Right lung (tissue), 5 donors: Measurements from ENCODE around the gene CRY1. TPM values are rescaled to one million over a fixed set of nuclear protein-coding genes. Genes with fewer than 3 reads are reported as not detected.
"Not testable (repeated sequence)": the region's sequence is repeated elsewhere in the genome, so short reads cannot be mapped to it uniquely, and the experiment has no call there.

Experiments
- DNase-seq, 2 donors: peaks; one replicate each; pipeline ENCODE4 v3.0.0-alpha.2; 2013
- polyA plus RNA-seq, 5 donors: library from polyadenylated mRNA; unstranded; fragments of 120-200 nt; gene quantifications; one replicate each; pipeline versions ENCODE4 v1.2.1 to v1.2.3, GENCODE V29; 2013; ENCODE audit warnings: inconsistent platforms in 1 of 5, low replicate concordance in 1 of 5; ENCODE audit not compliant: insufficient read length in 5 of 5, insufficient read depth in 1 of 5

The CRY1 gene
- polyA plus RNA-seq, 5 donors, result 27.5 to 30.6 (median 28.0) TPM

DNA sequence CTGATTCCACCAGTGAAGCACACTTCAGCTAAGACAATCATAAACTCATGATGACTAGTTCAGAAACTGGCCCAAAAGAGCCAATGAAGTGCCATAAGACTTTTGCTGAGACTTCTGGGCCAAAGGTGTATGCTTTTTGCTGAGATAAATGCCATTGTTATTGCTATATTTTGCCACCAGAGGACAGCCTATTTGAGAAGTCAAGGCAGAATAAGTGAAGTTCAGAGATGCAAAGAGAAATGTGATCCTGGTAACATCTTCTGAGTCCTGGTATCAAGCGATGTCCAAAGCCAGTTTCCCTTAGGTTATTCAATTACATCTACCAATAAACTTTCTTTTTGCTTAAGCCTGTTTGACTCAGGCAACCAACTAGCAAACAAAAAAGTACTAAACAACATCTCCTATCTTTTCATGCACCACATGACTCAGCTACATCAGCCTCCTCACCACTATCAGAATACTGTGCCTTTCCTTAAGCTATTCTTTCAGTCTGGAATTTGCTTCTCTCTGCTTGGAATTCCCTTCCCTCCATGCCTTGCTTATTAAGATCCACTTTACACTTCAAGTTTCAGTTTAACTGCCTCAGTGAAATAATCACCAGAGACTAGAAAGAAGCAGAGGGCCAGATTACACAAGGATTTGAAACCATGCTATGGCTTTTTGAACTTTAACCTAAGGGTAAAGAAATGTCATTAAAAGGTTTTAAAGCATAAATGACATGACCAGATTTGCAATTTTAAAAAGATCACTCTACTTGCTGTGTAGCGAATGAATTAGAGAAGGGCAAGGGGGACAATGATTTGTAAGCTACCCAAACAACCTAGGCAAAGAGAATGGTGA is 14.0 kb downstream of the CRY1 start:
- DNase-seq, result no peak

DNA sequence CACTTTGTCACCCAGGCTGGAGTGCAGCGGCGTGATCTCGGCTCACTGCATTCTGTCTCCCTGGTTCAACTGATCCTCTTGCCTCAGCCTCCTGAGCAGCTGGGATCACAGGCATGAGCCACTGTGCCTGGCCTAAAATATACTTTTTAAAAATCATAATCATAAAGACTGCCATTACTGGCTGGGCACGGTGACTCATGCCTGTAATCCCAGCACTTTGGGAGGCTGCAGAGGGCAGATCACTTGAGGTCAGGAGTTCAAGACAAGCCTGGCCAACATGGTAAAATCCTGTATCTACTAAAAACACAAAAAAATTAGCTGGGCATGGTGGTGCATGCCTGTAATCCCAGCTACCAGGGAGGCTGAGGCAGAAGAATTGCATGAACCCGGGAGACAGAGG is 20.1 kb downstream of the CRY1 start:
- DNase-seq, result not testable (repeated sequence)

DNA sequence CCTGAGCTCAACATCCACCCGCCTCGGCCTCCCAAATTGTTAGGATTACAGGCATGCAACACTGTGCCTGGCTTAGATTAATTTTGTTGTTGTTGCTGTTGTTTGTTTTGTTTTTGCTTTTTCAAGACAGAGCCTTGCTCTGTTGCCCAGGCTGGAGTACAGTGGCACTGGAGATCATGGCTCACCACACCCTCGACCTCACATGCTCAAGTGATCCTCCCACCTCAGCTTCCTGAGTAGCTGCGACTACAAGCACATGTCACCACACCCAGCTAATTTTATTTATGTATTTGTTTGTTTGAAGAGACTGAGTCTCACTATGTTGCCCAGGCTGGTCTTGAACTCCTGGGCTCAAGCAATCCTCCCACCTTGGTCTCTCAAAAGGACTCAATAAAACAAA is 26.7 kb downstream of the CRY1 start:
- DNase-seq, result no peak

DNA sequence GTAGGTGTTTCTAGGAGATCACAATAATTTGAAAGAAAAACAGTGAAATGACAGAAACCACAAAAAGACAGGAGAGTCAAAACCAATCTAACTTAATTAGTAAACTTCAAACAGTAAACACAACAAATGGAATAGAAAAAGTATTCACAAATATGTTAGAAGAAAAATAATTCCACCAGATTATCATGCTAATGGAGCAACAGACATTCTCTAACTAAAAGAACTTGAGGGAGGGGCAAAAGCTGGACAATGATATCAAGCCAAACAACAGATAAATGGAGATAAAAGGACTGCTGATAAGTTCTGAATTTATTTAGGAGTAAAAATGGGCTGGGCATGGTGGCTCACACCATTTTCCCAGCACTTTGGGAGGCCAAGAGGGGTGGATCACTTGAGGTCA is 28.7 kb downstream of the CRY1 start:
- no peak for DNase-seq

GRCh38 chr12:107064243-107064642 is 29.1 kb downstream of the CRY1 start:
- DNase-seq, result no peak

DNA sequence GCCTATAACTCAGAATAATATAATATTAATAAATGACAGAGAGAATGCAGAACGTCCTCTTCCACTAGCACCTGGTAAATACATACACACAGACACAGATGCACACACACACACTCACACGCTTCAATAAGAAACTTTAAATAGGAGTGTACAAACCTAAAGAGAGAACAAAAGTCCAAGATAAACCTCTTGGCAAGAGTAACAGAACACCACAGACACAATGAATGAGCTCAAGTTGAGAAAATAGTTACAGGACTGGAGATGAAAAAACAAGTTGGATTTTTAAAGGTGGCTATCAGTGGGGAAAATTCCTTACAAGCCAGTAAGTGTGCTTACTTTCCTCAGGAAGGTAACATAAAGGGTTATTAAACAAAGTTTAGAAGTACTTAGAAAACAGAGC is 35.2 kb downstream of the CRY1 start:
- no peak for DNase-seq

DNA sequence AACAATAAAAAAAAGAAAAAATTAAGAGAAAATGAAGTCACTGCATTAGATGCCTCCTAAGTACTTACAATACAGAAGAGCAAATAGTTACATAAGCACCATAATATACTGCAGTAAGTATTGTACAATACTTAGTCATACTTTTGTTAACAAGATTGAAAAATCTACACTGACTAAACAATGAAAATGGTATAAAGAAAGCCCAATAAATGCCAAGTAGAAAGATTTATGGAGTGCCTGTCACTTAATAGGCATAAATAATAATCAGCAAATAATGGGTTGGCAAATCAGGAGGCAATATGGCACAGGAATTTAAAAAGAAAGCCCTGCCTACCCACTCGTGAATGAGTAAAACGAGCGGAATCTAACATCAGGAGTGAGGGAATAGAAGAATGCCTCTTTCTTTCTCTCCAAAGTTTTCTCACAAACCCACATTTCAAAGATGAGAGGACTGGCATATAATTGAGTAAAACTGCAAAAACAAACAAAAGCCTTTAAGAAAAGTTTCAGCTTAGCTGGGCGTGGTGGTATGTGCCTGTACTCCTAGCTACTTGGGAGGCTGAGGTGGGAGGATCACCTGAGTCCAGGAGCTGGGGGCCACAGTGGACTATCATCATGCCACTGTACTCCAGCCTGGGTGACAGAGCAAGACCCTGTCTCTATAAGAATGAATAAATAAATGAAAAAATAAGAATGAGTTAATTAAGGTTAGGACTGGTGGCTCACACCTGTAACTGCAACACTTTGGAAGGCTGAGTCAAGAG is 36.1 kb downstream of the CRY1 start:
- DNase-seq, result no peak

GRCh38 chr12:107053709-107054108 is 39.6 kb downstream of the CRY1 start:
- no peak for DNase-seq

DNA sequence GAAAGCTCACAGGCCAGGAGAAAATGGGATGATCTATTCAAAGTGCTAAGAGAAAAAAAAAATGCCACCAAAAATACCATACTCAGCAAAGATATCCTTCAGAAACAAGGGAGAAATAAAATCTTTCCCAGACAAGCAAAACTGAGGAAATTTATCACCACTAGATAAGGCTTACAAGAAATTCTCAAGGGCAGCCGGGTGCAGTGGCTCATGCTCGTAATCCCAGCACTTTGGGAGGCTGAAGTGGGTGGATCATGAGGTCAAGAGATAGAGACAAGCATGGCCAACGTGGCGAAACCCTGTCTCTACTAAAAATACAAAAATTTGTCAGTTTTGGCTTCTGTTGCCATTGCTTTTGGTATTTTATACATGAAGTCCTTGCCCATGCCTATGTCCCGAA is 48.2 kb downstream of the CRY1 start:
- DNase-seq, result no peak

GRCh38 chr12:107042801-107043200 is 50.5 kb downstream of the CRY1 start:
- DNase-seq, result no peak

GRCh38 chr12:107035733-107036132 is 57.6 kb downstream of the CRY1 start:
- no peak for DNase-seq

DNA sequence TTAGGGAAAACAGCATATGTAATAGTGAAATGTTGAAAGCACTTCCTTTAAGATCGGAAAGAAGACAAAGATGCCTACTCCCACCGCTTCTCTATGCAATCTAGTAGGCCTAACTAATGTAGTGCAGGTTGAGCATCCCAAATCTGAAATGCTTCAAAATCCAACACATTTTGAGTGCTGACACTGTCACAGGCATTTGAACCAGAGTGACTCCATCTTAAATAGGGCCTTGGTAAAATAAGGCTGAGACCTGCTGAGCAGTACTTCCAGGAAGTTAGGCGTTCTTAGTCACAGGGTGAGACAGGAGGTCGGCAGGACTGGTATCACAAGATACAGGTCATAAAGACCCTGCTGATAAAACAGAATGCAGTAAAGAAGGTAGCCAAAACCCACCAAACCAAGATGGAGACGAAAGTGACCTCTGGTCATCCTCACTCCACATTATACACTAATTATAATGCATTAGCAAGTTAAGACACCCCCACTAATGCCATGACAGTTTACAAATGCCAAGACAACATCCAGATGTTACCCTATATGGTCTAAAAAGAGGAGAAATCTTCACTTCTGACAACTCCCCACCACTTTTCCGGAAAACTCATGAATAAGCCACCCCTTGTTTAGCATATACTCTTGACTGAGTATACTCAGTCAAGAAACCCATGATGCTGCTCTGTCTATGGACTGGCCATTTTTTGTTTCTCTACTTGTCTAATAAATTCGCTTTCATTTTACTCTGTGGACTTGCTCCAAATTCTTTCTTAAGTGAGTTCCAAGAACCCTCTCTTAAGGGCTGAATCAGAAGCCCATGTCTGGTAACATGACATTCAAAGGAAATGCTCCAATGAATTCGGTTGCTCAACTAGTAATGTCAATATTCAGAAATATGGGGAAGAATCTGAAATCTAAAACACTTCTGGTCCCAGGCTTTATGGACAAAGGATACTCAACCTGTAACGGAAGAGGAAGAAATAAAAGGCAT is 59.3 kb downstream of the CRY1 start:
- DNase-seq, result no peak

GRCh38 chr12:107032266-107032665 is 61.1 kb downstream of the CRY1 start:
- DNase-seq, result no peak

DNA sequence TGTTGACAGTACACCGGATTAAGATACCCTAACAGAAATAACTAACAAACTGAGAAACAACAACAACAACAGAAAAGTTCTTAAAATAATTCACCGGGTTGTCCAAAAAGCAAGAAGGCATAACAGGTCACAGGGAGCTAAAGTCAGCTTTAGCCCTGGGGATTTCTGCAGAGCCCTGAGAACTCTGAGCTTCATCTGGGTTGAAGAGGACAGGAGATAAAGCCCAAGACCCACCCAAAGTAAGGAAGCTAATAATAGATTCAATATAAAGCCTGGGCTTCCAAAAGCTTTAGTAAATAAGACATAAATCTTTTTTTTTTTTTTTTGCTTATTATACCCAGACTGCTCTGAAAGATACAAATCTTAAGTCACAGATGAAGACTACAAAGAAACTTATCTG is 62.3 kb downstream of the CRY1 start:
- DNase-seq, result no peak

DNA sequence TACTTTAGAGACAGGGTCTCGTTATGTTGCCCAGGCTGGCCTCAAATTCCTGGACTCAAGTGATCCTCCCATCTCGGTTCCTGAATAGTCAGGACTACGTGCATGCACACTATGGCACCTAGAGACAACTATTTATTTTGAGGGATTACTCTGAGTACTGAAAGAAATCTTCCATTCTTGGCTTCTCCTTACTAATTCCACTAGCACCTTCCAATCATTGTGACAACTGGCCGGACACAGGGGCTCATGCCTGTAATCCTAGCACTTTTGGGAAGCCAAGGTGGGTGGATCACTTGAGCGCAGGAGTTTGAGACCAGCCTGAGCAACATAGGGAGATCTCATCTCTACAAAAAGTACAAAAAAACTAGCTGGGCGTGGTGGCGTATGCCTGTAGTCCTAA is 64.3 kb downstream of the CRY1 start:
- no peak for DNase-seq

DNA sequence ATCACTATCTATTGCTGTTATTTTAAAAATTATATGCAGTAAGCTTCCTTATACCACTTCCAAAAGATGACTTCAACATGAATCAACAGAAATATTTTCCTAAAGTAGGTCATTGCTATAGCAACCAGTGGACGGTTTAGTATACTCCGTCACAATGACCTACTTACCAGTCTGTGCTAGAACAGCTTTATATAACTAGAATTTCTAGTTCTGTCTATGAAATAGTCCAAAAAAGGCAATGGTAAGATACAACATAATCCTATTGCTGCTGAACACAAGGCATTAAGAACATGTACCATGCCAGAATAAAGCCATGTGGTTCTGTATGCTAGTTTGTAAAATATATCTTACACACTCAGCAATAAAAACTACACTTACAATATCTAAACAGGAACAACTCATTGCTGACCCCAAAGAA is 65.7 kb downstream of the CRY1 start:
- peak; percentile 88 to 91 for DNase-seq

GRCh38 chr12:107026806-107027635 is 66.3 kb downstream of the CRY1 start:
- no peak for DNase-seq

DNA sequence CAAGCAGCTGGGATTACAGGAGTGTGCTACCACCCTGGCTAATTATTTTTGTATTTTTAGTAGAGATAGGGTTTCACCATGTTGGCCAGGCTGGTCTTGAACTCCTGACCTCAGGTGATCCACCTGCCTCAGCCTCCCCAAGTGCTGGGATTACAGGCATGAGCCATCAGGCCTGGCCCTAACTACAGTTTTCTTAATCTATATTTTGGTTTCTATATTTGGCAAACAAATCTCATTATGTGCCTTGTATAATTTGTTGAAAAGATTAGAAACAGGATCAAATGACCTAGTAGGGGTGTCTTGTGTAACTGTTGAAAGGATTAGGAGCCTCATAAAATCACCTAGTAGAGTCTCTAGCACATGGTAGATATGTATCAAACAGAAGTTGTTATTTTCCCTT is 67.0 kb downstream of the CRY1 start:
- not testable (repeated sequence) for DNase-seq

DNA sequence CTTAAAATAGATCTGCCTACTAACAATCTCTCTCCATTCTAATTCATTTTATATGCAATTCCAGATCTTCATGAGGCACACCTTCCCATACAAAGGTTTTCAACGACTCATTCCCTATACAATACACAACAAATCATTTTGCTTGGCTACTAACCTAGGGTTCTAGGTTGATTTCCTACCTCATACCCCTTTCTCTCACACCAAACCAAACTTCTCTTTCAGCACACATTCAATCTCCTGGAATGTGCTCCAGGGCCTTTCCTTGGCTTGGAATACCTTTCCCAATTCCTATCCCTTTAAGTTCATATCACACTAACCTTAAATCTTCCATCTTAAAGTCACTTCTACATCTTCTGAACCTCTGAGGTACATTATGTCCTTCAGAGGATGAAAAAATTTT is 67.7 kb downstream of the CRY1 start:
- DNase-seq, result no peak

DNA sequence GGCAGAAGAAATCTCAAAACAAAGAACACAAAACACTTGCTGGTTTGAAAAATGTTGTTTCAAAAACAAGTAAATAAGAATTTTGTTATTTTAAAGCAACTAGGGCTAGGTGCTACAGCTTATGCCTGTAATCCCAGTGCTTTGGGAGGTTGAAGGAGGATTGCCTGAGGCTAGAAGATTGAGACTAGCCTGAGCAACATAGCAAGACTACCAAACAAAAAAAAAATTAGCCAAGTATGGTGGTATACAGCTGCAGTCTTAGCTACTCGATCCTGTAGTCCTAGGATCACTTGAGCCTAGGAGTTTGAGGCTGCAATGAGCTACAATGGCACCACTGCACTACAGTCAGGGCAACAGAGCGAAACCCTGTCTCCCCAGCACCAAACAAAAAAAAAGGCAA is 73.8 kb downstream of the CRY1 start:
- no peak for DNase-seq

DNA sequence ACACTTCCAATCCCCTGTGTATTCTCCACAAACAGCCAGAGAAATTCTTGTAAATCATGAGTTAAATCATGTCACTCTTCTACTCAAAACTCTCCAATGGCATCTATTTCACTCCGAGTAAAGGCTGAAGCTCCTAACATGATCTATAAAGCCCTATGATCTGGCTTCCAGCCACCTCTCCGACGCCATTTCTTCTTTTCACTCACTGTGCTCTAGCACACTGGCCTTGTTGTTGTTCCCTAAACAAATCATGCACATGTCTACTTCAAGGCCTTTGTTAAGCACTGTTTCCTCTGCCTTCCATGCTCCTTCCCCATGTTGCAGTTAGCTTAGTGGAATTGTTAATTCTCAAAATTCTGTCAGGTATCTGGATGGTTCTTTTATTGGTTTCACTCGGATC is 76.3 kb downstream of the CRY1 start:
- DNase-seq, result no peak
